ENCODE results near the gene MAPKAP1.

GRCh38 chr9:125479846-125480615 is 227.0 kb downstream of the MAPKAP1 start:
- TF ChIP-seq EP300 (conservative IDR thresholded peaks at IDR 0.05; ENCODE audit: poor library complexity, severe bottlenecking) = no peak
- no peak for TF ChIP-seq CTCF (IDR thresholded peaks at IDR 0.05; ENCODE audit: poor library complexity, severe bottlenecking)
- no peak for TF ChIP-seq REST (IDR thresholded peaks at IDR 0.05; ENCODE audit: borderline replicate concordance)
